Ovary (tissue), 9 donors: ENCODE data around the gene GP9. TPM values are rescaled to one million over a fixed set of nuclear protein-coding genes. Genes with fewer than 3 reads are reported as not detected.

Source experiments
- DNase-seq, 5 donors: peaks; one replicate each; pipeline ENCODE4 v3.0.0-alpha.2; 2019 to 2020
- H3K27ac ChIP-seq, 2 donors: fragments of 200-600 bp; one replicate each; pipeline versions ENCODE4 v1.5.1 to v1.8.0; 2019 to 2022
- H3K27me3 ChIP-seq: fragments of 200-600 bp; one replicate; pipeline ENCODE4 v1.8.0; 2022
- H3K36me3 ChIP-seq: fragments of 200-600 bp; sonication (generic); one replicate; pipeline ENCODE4 v1.5.1; 2019
- H3K4me1 ChIP-seq: one replicate; pipeline ENCODE4 v1.8.1; 2013; ENCODE audit warnings: mild to moderate bottlenecking, moderate library complexity; ENCODE audit not compliant: insufficient read depth
- H3K4me3 ChIP-seq: fragments of 200-600 bp; sonication (generic); one replicate; pipeline ENCODE4 v1.5.1; 2017
- H3K9me3 ChIP-seq, 2 donors: fragments of 200-600 bp in 1 of 2; sonication (generic) in 1 of 2; one replicate each; pipeline versions ENCODE4 v1.5.1 to v1.8.1; 2013 to 2019; ENCODE audit warnings: mild to moderate bottlenecking in 1 of 2, moderate library complexity in 1 of 2
- EP300 ChIP-seq: sonication (generic); formaldehyde crosslinking; IDR thresholded peaks from one replicate; pipeline ENCODE4 v1.6.1; 2017; ENCODE audit warnings: antibody characterized with exemption
- POLR2A ChIP-seq: fragments of 450-650 bp; IDR thresholded peaks from one replicate; pipeline ENCODE4 v1.6.1; 2017; ENCODE audit warnings: antibody characterized with exemption, mild to moderate bottlenecking, moderate library complexity
- WGBS, 3 donors: extraction: QIAGEN DNeasy Blood & Tissue Kit in 1 of 3; methylation state at CpG; one replicate each; pipeline versions ENCODE4 v1.1.5 to v1.1.7; 2013 to 2017; 5-methylcytosine and 5-hydroxymethylcytosine counted together
- intact Hi-C, 4 donors: fragments of 100-400 bp; cut with DNase I; formaldehyde crosslinking; loops; one replicate each; pipeline versions ENCODE4 v1.11.0 to v1.15.1; 2022 to 2023
- polyA plus RNA-seq, 2 donors: library from polyadenylated mRNA; stranded (reverse); fragments of 200-250 nt in 1 of 2; fragments of 350-450 nt in 1 of 2; fragmentation: Illumina TruSeq in 1 of 2; extraction: RNeasy Lipid Tissue Mini Kit (QIAGEN cat#74804) in 1 of 2; gene quantifications; one replicate each; pipeline ENCODE4 v1.2.3, GENCODE V29; 2013 to 2014
- total RNA-seq, 7 donors: library from RNA; depleted of rRNA in 2 of 7; stranded (reverse); fragments of >200 nt in 2 of 7; fragmentation: NEBNext Ultra II Directional in 3 of 7; extraction: Animal tissue kit (Norgen Biotek cat#: 25700) in 3 of 7; gene quantifications; one replicate each; pipeline versions ENCODE4 v1.1.0 to v1.2.4, GENCODE V29; 2016 to 2023
- TF ChIP-seq, protein P1 (sequence below), 3 donors: fragments of 450-650 bp in 2 of 3; fragments of 200-600 bp in 1 of 3; IDR thresholded peaks; one replicate each; pipeline versions ENCODE4 v1.5.1 to v1.8.0; 2016 to 2022; ENCODE audit warnings: antibody characterized with exemption in 3 of 3, mild to moderate bottlenecking in 1 of 3
- donor health status: DM: no; HTN: no; CAD: no; lungs with moderate emphysema.
- donor health status: DM: no; HTN: no; CAD: no.
- donor health status: Bipolar disorder and iron deficiency.
- donor health status: DM: yes; HTN: yes; CAD: no.
- donor health status: DM: no; HTN: no; CAD: no.
- donor health status: DM: yes; HTN: yes; CAD: no.

GP9 gene
- total and polyA plus RNA-seq, 9 donors, result not detected

DNA sequence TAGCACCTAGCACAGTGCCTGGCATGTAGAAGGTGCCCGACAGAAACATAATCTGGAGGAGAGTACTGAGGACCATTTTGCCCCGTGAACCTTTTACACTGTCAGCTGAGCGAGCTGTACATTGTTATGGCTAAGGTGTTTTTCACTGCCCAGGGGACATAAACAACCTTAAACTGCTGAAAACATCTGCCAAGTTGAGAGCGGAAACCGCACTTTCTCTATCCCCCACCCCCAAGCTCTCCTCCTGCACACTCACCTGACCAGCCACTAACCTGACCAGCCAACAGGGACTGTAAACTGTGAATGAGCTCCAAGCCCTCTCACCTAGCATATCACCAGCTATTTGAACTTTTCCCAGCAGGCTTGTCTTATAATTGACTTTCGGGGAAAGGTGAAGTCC lies 43.5 kb downstream of the GP9 start:
- Histone ChIP-seq H3K27me3 (no peaks in the 10 kb centered on the region), H3K36me3 (no peaks in the 10 kb centered on the region), H3K9me3 (no peaks in the 10 kb centered on the region), H3K4me3 (no peak overlapping the region), H3K4me1 (peaks cover 19% of the 10 kb centered on the region), H3K27ac (no peak overlapping the region)
- 71 to 90% (median 85%) methylated on average over 6 of the region's 6 CpGs for WGBS, 3 donors
- TF ChIP-seq POLR2A, result no peak
- TF ChIP-seq, protein P1, sequence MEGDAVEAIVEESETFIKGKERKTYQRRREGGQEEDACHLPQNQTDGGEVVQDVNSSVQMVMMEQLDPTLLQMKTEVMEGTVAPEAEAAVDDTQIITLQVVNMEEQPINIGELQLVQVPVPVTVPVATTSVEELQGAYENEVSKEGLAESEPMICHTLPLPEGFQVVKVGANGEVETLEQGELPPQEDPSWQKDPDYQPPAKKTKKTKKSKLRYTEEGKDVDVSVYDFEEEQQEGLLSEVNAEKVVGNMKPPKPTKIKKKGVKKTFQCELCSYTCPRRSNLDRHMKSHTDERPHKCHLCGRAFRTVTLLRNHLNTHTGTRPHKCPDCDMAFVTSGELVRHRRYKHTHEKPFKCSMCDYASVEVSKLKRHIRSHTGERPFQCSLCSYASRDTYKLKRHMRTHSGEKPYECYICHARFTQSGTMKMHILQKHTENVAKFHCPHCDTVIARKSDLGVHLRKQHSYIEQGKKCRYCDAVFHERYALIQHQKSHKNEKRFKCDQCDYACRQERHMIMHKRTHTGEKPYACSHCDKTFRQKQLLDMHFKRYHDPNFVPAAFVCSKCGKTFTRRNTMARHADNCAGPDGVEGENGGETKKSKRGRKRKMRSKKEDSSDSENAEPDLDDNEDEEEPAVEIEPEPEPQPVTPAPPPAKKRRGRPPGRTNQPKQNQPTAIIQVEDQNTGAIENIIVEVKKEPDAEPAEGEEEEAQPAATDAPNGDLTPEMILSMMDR (IDR thresholded peaks at IDR 0.05), result no peak
- TF ChIP-seq EP300, result no peak
- intact Hi-C loops, result loop anchor here in 1 of 4 donors (5.0 kb wide), 1 partner anchor 298 kb away; no protein-coding TSS in a partner anchor
- DNase-seq, result no peak

DNA sequence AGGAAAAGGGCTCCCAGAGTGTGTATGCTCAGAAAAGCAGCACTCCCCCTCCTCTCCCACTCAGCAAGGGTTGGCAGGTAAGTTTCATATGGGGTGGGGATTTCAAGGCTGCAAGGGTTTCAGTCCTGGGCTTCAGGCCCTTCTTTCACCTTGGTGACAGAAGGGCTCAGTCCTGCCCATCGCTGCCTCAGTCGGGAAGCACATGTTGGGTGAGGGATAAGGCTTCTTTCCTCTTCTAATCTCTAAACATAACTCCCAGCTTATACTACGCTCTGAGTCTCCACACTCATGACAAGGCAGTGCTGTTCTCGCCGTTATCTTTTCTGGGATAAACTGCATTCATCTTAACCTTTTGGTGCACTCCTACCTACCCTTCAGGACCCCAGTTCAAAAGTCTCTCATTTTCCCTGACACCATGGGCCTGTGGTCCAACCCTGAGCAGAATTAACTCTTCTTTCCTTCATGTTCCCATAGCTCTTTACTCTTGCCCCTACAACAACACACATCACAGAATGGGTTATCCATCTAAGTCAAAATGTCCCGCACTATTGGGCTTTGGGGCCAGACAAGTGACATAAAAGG lies 44.0 kb downstream of the GP9 start:
- WGBS, 3 donors, result 55 to 72% (median 69%) methylated on average over 6 of the region's 6 CpGs
- intact Hi-C loops, result loop anchor here in 1 of 4 donors (5.0 kb wide), 1 partner anchor 298 kb away; no protein-coding TSS in a partner anchor

DNA sequence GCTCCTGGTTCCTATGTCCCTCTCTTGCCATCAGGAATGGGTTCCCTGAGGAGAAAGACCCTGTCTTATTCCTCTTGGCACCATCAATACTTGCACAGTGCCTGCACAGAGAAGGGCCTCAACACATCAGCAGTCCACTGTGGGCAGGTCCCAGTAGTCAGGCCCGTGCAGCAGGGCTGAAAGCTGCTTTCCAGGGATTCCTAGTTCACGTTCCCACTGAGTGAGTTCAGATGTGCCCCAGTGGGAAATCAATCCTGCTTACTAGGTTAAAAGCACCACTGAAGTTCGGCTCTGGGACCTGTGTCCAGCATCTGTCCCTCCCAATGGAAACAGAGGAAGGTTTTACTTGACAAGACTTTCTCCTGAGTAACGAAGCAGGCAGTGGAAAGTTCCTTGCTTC lies 45.3 kb downstream of the GP9 start:
- Histone ChIP-seq H3K4me1 (peaks cover 19% of the 10 kb centered on the region), H3K27me3 (no peaks in the 10 kb centered on the region), H3K4me3 (no peak overlapping the region), H3K36me3 (no peaks in the 10 kb centered on the region), H3K27ac (no peak overlapping the region), H3K9me3 (no peaks in the 10 kb centered on the region)
- 12 to 31% (median 14%) methylated on average over 4 of the region's 4 CpGs for WGBS, 3 donors
- DNase-seq, result no peak
- TF ChIP-seq EP300 (no peak), POLR2A (no peak)
- TF ChIP-seq, protein P1 (IDR thresholded peaks at IDR 0.05), result no peak
- intact Hi-C loops, result no loop called here

More for the DNA sequence above, 44.0 kb downstream of the GP9 start:
- Histone ChIP-seq H3K27me3 (no peaks in the 10 kb centered on the region), H3K36me3 (no peaks in the 10 kb centered on the region), H3K9me3 (no peaks in the 10 kb centered on the region), H3K4me1 (peaks cover 19% of the 10 kb centered on the region), H3K27ac (no peak overlapping the region), H3K4me3 (no peak overlapping the region)
- TF ChIP-seq, protein P1 (IDR thresholded peaks at IDR 0.05), result no peak
- TF ChIP-seq POLR2A (no peak), EP300 (no peak)
- DNase-seq, result no peak

DNA sequence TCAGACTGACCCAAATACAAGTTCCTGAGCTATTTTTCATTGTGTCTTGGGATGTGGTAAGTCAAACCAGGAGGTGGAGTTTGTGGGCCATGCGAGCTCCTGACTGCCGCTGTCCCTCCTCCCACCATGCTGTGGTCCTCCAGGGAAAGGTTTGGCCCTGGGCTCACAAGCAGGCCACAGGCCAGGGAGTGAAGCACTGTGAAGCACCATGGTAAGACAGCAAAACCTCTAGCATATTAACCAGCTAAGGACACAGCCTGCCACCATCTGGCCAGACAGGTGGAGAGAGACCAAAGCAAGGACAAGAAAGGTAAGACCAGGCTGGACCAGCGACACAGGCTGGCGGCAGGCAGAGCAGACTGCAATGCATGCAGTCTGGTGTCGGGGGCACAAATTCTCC lies 45.7 kb downstream of the GP9 start:
- H3K9me3 ChIP-seq, result no peaks in the 10 kb centered on the region
- peak in 2 of 5 donors; percentile 43 to 48 for DNase-seq
- no peaks in the 10 kb centered on the region for H3K36me3 ChIP-seq
- WGBS, 3 donors, result 55 to 61% (median 57%) methylated on average over 5 of the region's 5 CpGs
- no peak overlapping the region for H3K27ac ChIP-seq
- peaks cover 21% of the 10 kb centered on the region for H3K4me1 ChIP-seq
- TF ChIP-seq EP300 (no peak), POLR2A (no peak)
- TF ChIP-seq, protein P1 (IDR thresholded peaks at IDR 0.05), result no peak
- intact Hi-C loops, result no loop called here
- no peak overlapping the region for H3K4me3 ChIP-seq
- H3K27me3 ChIP-seq, result no peaks in the 10 kb centered on the region
